Activated naive CD8-positive, alpha-beta T cell treated with anti-CD3 and anti-CD28 coated beads, Interleukin-2, amount 50 U/mL, for 16 hours (primary cell): Measurements from ENCODE around the gene C3orf70.

ENCODE experiments used
- DNase-seq: peaks from one replicate; pipeline ENCODE4 v3.0.0-alpha.2; 2020; ENCODE audit warnings: low read depth, low spot score

Gene C3orf70

GRCh38 chr3:185052631-185053030 lies 100.2 kb downstream of the C3orf70 start:
- DNase-seq = no peak

GRCh38 chr3:185051801-185052200 lies 101.1 kb downstream of the C3orf70 start:
- no peak for DNase-seq

GRCh38 chr3:185049710-185050109 lies 103.2 kb downstream of the C3orf70 start:
- DNase-seq = no peak

GRCh38 chr3:185046603-185047002 lies 106.3 kb downstream of the C3orf70 start:
- no peak for DNase-seq

- DNase-seq = no peak
Observed at GRCh38 chr3:185046164-185046515, 106.7 kb downstream of the C3orf70 start.

GRCh38 chr3:185042312-185043050 lies 110.4 kb downstream of the C3orf70 start:
- DNase-seq = no peak

- no peak for DNase-seq
Observed at GRCh38 chr3:185041540-185041939, 111.3 kb downstream of the C3orf70 start.

- DNase-seq = no peak
Observed at GRCh38 chr3:185040425-185040824, 112.4 kb downstream of the C3orf70 start.

GRCh38 chr3:185037801-185038200 lies 115.1 kb downstream of the C3orf70 start:
- DNase-seq = no peak

GRCh38 chr3:185030951-185031350 lies 121.9 kb downstream of the C3orf70 start:
- DNase-seq = no peak

GRCh38 chr3:185030399-185030798 lies 122.5 kb downstream of the C3orf70 start:
- no peak for DNase-seq

GRCh38 chr3:185029086-185029485 lies 123.8 kb downstream of the C3orf70 start:
- no peak for DNase-seq

- DNase-seq = no peak
Observed at GRCh38 chr3:185028121-185028520, 124.7 kb downstream of the C3orf70 start.
